Renal pelvis (tissue), 12 donors: ENCODE data around the gene FGB. TPM values are rescaled to one million over a fixed set of nuclear protein-coding genes. Genes with fewer than 3 reads are reported as not detected.

Experiments used
- DNase-seq: peaks from one replicate; pipeline ENCODE4 v3.0.0-alpha.2; 2013
- long read RNA-seq, 16 experiments: transcript quantifications; one replicate each; lab custom pipeline, GENCODE V29; 2026
- polyA plus RNA-seq, 3 donors: library from polyadenylated mRNA; unstranded; fragments of 120-200 nt; gene quantifications; one replicate each; pipeline ENCODE4 v1.2.1, GENCODE V29; 2013; ENCODE audit not compliant: insufficient read length in 3 of 3

FGB gene
- polyA plus RNA-seq = 100 to 1,000 TPM in 1 of 3 donors, 1 to 10 TPM in 2; 6.3 to 165 (median 6.4) TPM
- long read RNA-seq, donor 1, partial matches to known transcripts = 0 of 3 reads
- long read RNA-seq, donor 1, other reads (novel, unspliced or antisense) = 0 of 3 reads
- long read RNA-seq, donor 2, partial matches to known transcripts = 0 of 5 reads
- long read RNA-seq, donor 2, other reads (novel, unspliced or antisense) = 0 of 5 reads
- long read RNA-seq, donor 3, partial matches to known transcripts = 0 of 3 reads
- long read RNA-seq, donor 3, other reads (novel, unspliced or antisense) = 0 of 3 reads
- long read RNA-seq, donor 4, transcript FGB-201 (8 exons, 1,975 nt) = major isoform, 34 of 135 reads
- long read RNA-seq, donor 4, partial matches to known transcripts = 98 of 135 reads
- long read RNA-seq, donor 4, other reads (novel, unspliced or antisense) = 0 of 135 reads
- long read RNA-seq, donor 5, partial matches to known transcripts = 0 of 1 reads
- long read RNA-seq, donor 5, other reads (novel, unspliced or antisense) = 0 of 1 reads
- long read RNA-seq, donor 6, partial matches to known transcripts = 0 of 2 reads
- long read RNA-seq, donor 6, other reads (novel, unspliced or antisense) = 0 of 2 reads
- long read RNA-seq, donor 7, partial matches to known transcripts = 0 of 6 reads
- long read RNA-seq, donor 7, other reads (novel, unspliced or antisense) = 0 of 6 reads
- long read RNA-seq, donor 8, transcript FGB-201 (8 exons, 1,975 nt) = major isoform, 9 of 9 reads
- long read RNA-seq, donor 8, partial matches to known transcripts = 0 of 9 reads
- long read RNA-seq, donor 8, other reads (novel, unspliced or antisense) = 0 of 9 reads
- long read RNA-seq, donor 9, transcript FGB-204 (3 exons, 574 nt) = minor isoform, 5 of 47 reads
- long read RNA-seq, donor 9, transcript FGB-201 (8 exons, 1,975 nt) = major isoform, 34 of 47 reads
- long read RNA-seq, donor 9, partial matches to known transcripts = 8 of 47 reads
- long read RNA-seq, donor 9, other reads (novel, unspliced or antisense) = 0 of 47 reads
- long read RNA-seq, donor 10, transcript FGB-204 (3 exons, 574 nt) = minor isoform, 8 of 140 reads
- long read RNA-seq, donor 10, transcript FGB-201 (8 exons, 1,975 nt) = major isoform, 42 of 140 reads
- long read RNA-seq, donor 10, partial matches to known transcripts = 89 of 140 reads
- long read RNA-seq, donor 10, other reads (novel, unspliced or antisense) = 0 of 140 reads
- long read RNA-seq, donor 11 = 0 reads
- long read RNA-seq, donor 12, transcript FGB-201 (8 exons, 1,975 nt) = major isoform, 55 of 78 reads
- long read RNA-seq, donor 12, partial matches to known transcripts = 19 of 78 reads
- long read RNA-seq, donor 12, other reads (novel, unspliced or antisense) = 0 of 78 reads
- long read RNA-seq, donor 13 = 0 reads
- long read RNA-seq, donor 14, transcript FGB-201 (8 exons, 1,975 nt) = major isoform, 8 of 8 reads
- long read RNA-seq, donor 14, partial matches to known transcripts = 0 of 8 reads
- long read RNA-seq, donor 14, other reads (novel, unspliced or antisense) = 0 of 8 reads
- long read RNA-seq, donor 15, partial matches to known transcripts = 7 of 10 reads
- long read RNA-seq, donor 15, other reads (novel, unspliced or antisense) = 0 of 10 reads
- long read RNA-seq, donor 16, partial matches to known transcripts = 0 of 1 reads
- long read RNA-seq, donor 16, other reads (novel, unspliced or antisense) = 0 of 1 reads

DNA sequence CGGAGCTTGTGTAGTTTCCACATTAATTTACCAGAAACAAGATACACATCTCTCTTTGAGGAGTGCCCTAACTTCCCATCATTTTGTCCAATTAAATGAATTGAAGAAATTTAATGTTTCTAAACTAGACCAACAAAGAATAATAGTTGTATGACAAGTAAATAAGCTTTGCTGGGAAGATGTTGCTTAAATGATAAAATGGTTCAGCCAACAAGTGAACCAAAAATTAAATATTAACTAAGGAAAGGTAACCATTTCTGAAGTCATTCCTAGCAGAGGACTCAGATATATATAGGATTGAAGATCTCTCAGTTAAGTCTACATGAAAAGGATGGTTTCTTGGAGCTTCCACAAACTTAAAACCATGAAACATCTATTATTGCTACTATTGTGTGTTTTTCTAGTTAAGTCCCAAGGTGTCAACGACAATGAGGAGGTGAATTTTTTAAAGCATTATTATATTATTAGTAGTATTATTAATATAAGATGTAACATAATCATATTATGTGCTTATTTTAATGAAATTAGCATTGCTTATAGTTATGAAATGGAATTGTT, at the start of gene FGB:
TSS of gene FGB (plus strand) at position 315 of the 558 bp plus-strand sequence. CDS start at position 323, 8 bp downstream.
- no peak for DNase-seq

DNA sequence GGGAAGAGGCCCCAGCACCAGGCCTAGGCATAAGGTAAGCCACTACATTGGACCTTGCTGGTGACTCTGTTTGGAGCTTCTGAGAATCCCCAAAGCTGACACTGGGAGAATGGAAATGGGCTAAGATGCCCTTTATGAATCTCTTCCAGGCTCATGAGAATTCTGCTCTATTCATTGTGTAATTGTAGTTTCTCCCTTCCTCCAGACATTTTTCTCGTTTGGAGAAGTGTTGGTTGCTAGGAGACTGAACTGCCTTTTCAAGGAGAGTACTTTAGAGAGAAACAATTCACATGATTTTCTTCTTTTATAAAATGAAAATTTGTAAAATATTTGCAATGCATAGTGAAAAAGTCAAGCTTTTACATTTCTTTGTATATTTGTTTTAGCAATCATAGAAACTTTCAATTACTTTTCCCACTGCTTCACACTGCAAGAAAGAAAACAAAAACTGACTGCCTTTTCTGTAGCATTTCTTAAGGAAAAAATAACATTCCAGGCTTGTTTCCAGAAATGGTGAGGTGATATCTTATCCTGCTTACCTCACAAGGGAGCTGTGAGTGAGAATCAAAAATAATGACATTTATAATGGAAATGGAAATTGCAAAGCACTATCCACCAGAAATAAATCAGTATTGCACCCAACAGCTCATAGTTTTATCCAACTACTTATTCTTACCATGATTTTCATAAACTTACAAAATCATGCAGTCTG, 46.3 kb upstream of the FGB start:
- DNase-seq = no peak

- DNase-seq = no peak
Observed at GRCh38 chr4:154517591-154517990, 45.2 kb upstream of the FGB start.

DNA sequence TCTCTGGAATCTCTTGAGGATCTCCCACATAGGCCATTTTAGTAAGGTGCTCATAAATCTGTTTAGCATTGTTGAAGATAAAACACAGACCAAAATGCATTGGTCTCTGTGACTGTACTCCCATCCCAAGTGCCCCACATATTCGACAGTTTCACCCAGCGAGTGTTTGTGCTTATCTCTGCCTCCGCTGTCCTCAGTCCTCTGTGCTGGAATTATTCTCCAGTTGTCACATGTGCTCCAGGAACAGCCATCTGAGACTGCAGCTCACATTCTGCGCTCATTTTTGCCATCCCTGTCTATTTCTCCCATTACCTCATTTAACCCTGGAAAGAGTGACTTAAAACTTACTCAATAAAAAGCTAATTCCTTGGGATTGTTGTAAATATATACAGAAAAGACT, 43.6 kb upstream of the FGB start:
- no peak for DNase-seq

GRCh38 chr4:154521607-154522006, 41.2 kb upstream of the FGB start:
- DNase-seq = no peak

DNA sequence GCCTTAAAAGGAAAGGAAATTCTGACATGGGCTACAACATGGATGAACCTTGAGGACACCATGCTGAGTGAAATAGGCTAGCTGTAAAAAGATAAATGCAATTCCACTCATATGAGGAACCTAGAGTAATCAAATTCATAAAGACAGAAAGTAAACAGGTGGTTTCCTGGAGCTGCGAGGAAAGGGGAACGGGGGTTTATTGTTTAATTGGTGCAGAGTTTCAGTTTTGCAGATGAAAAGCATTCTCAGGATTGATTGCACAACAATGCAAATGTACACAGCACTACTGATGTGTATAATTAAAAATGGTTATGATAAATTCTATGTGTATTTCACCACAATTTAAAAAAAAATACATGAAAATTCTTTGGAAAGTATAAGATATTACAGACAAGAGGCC, 36.7 kb upstream of the FGB start:
- no peak for DNase-seq

GRCh38 chr4:154527308-154527707, 35.5 kb upstream of the FGB start:
- no peak for DNase-seq

GRCh38 chr4:154528869-154529268, 33.9 kb upstream of the FGB start:
- no peak for DNase-seq

- no peak for DNase-seq
Observed at GRCh38 chr4:154529728-154530519, 32.9 kb upstream of the FGB start.

DNA sequence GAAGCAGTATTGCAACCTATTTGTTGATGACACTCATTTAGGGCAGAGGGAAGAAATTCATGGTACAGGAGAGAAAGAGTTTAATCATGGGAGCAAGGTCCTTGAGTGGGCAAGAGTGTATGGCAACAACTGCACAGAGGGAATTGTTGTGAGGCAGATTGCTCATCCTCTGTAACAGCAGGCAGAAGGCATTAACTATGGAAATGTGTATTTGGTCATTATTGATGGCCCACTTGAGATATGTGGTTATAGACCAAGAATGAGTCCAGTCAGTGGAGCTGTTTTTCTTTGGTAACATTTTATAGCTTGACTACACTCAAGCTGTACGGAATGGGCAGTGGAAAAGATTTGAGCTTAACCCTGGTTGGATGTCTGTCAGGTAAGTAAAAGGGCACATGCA, 28.5 kb upstream of the FGB start:
- DNase-seq = no peak

GRCh38 chr4:154542271-154542879, 20.4 kb upstream of the FGB start:
- DNase-seq = no peak

DNA sequence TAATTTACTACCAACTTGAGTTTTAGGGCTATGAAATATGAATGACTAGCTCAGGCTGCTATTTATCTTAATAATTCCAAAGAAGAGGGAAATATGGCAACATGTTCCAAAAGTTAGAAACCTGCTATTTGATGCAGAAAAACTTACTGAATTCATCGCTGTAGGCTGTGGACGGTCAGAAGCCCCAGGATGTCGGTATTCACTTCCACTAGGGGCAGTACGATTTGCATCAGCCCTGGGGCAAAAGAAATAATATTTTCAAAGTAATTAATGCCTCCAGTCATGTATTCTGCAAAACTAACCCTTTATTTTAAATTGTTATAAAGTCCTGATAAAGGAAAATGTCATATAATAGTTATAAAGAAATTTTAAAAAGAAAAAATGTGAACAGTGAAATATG, 17.1 kb upstream of the FGB start:
- no peak for DNase-seq

GRCh38 chr4:154549894-154550790, 12.7 kb upstream of the FGB start, which contains the start of gene PLRG1:
Gene PLRG1, minus strand, starts transcription at chr4:154550400. Its CDS starts 92 bp downstream, at chr4:154550308.
- DNase-seq = peak; percentile 97

DNA sequence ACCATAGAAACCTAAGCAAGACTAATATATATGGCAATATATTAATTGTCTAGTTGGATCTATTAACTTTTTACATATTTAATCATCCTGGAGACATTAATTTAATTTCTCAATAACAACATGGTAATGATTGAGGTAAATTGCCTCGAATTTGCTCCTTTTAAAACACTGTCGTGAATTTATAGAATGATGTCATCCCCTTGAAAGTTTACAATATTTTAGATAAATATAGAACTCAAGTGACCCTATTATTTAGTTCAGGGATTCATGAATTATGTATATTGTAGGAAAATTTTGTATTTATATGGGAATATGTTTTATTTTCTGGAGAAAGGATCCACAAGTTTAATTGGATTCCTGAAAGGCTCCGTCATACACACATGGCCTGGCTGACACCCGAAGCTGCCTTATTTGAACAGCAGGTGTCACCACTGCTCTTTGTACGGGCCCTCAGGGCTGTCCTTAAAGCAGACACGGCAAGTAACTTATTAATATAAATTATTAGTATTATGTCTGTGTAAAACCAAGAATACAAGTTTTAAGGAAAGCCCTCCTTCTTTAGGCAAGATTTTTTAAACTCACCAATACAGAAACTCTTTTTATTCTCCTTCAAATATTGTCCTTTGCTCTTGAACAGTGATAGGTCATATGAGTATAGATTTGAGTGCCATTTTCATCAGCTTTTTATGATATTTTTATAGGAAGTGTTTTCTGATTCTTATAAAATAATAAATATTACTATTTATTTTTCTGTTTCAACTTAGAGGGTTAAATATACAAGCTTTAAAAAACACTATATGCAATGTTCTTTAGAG, 10.7 kb upstream of the FGB start:
- peak; percentile 81 for DNase-seq

GRCh38 chr4:154559141-154559493, 3.7 kb upstream of the FGB start:
- no peak for DNase-seq
